ENCODE results near the gene RAD18. TPM values are rescaled to one million over a fixed set of nuclear protein-coding genes. Genes with fewer than 3 reads are reported as not detected.

The RAD18 gene
- total RNA-seq, 2 experiments from 2014 or later, result 37.2 to 40.2 TPM

- CTCF ChIA-PET, result no interaction called here
- H3K4me3 Mint-ChIP-seq, result no peak overlapping the region
- ATAC-seq, result no peak
Measured at GRCh38 chr3:8932507-8932906, 30.8 kb downstream of the RAD18 start.

GRCh38 chr3:8931342-8931741, 31.9 kb downstream of the RAD18 start:
- H3K36me3 Mint-ChIP-seq (ENCODE audit: low read depth), result peaks cover 39% of the 10 kb centered on the region
- CTCF ChIA-PET, result no interaction called here
- H3K27ac Mint-ChIP-seq, result no peak overlapping the region

More at GRCh38 chr3:8932507-8932906, 30.8 kb downstream of the RAD18 start:
- peaks cover 38% of the 10 kb centered on the region for H3K36me3 Mint-ChIP-seq (ENCODE audit: low read depth)
- POLR2A ChIA-PET, result no interaction called here
- H3K4me1 Mint-ChIP-seq (ENCODE audit: low read depth), result no peaks in the 10 kb centered on the region
- DNase-seq, result no peak
- no peak overlapping the region for H3K27ac Mint-ChIP-seq
- no peaks in the 10 kb centered on the region for H3K27me3 Mint-ChIP-seq (ENCODE audit: low read depth)
- no peaks in the 10 kb centered on the region for H3K9me3 Mint-ChIP-seq (ENCODE audit: insufficient read depth)

GRCh38 chr3:8929860-8930259, 33.4 kb downstream of the RAD18 start:
- Mint-ChIP-seq H3K9me3 (ENCODE audit: insufficient read depth) (no peaks in the 10 kb centered on the region), H3K27ac (no peak overlapping the region), H3K4me3 (no peak overlapping the region), H3K36me3 (ENCODE audit: low read depth) (peaks cover 41% of the 10 kb centered on the region), H3K27me3 (ENCODE audit: low read depth) (no peaks in the 10 kb centered on the region), H3K4me1 (ENCODE audit: low read depth) (no peaks in the 10 kb centered on the region)
- ATAC-seq (no peak), DNase-seq (no peak)
- CTCF ChIA-PET, result no interaction called here
- POLR2A ChIA-PET, result no interaction called here

More at GRCh38 chr3:8931342-8931741, 31.9 kb downstream of the RAD18 start:
- Mint-ChIP-seq H3K9me3 (ENCODE audit: insufficient read depth) (no peaks in the 10 kb centered on the region), H3K4me1 (ENCODE audit: low read depth) (no peaks in the 10 kb centered on the region), H3K27me3 (ENCODE audit: low read depth) (no peaks in the 10 kb centered on the region), H3K4me3 (no peak overlapping the region)
- no peak for DNase-seq
- no peak for ATAC-seq
- POLR2A ChIA-PET, result no interaction called here

- no peak for DNase-seq
- Mint-ChIP-seq H3K27me3 (ENCODE audit: low read depth) (no peaks in the 10 kb centered on the region), H3K36me3 (ENCODE audit: low read depth) (peaks cover 21% of the 10 kb centered on the region), H3K27ac (no peak overlapping the region), H3K4me1 (ENCODE audit: low read depth) (no peaks in the 10 kb centered on the region), H3K9me3 (ENCODE audit: insufficient read depth) (no peaks in the 10 kb centered on the region), H3K4me3 (no peak overlapping the region)
- ATAC-seq, result no peak
- POLR2A ChIA-PET, result no interaction called here
- CTCF ChIA-PET, result no interaction called here
Measured at GRCh38 chr3:8914491-8914890, 48.8 kb downstream of the RAD18 start.

GRCh38 chr3:8911781-8912180, 51.5 kb downstream of the RAD18 start:
- no peaks in the 10 kb centered on the region for H3K9me3 Mint-ChIP-seq (ENCODE audit: insufficient read depth)
- ChIA-PET CTCF (no interaction called here), POLR2A (no interaction called here)
- no peaks in the 10 kb centered on the region for H3K27me3 Mint-ChIP-seq (ENCODE audit: low read depth)
- ATAC-seq (no peak), DNase-seq (no peak)
- no peaks in the 10 kb centered on the region for H3K4me1 Mint-ChIP-seq (ENCODE audit: low read depth)
- H3K4me3 Mint-ChIP-seq, result no peak overlapping the region
- H3K27ac Mint-ChIP-seq, result no peak overlapping the region
- peaks cover 30% of the 10 kb centered on the region for H3K36me3 Mint-ChIP-seq (ENCODE audit: low read depth)

- H3K9me3 Mint-ChIP-seq (ENCODE audit: insufficient read depth), result no peaks in the 10 kb centered on the region
- no peak overlapping the region for H3K27ac Mint-ChIP-seq
- DNase-seq, result no peak
- no peak for ATAC-seq
- ChIA-PET CTCF (no interaction called here), POLR2A (no interaction called here)
- H3K4me1 Mint-ChIP-seq (ENCODE audit: low read depth), result no peaks in the 10 kb centered on the region
- H3K4me3 Mint-ChIP-seq, result no peak overlapping the region
- H3K27me3 Mint-ChIP-seq (ENCODE audit: low read depth), result no peaks in the 10 kb centered on the region
- H3K36me3 Mint-ChIP-seq (ENCODE audit: low read depth), result peaks cover 39% of the 10 kb centered on the region
Measured at GRCh38 chr3:8909160-8909559, 54.1 kb downstream of the RAD18 start.

- Mint-ChIP-seq H3K4me3 (no peak overlapping the region), H3K9me3 (ENCODE audit: insufficient read depth) (no peaks in the 10 kb centered on the region), H3K4me1 (ENCODE audit: low read depth) (no peaks in the 10 kb centered on the region), H3K36me3 (ENCODE audit: low read depth) (peaks cover 36% of the 10 kb centered on the region), H3K27ac (no peak overlapping the region), H3K27me3 (ENCODE audit: low read depth) (no peaks in the 10 kb centered on the region)
- POLR2A ChIA-PET, result no interaction called here
- DNase-seq (no peak), ATAC-seq (no peak)
- CTCF ChIA-PET, result no interaction called here
Measured at GRCh38 chr3:8903191-8903590, 60.1 kb downstream of the RAD18 start.

- POLR2A ChIA-PET, result no interaction called here
- H3K27me3 Mint-ChIP-seq (ENCODE audit: low read depth), result no peaks in the 10 kb centered on the region
- no peaks in the 10 kb centered on the region for H3K4me1 Mint-ChIP-seq (ENCODE audit: low read depth)
- CTCF ChIA-PET, result no interaction called here
- H3K4me3 Mint-ChIP-seq, result no peak overlapping the region
- no peak for DNase-seq
- no peaks in the 10 kb centered on the region for H3K9me3 Mint-ChIP-seq (ENCODE audit: insufficient read depth)
- ATAC-seq, result no peak
- peaks cover 31% of the 10 kb centered on the region for H3K36me3 Mint-ChIP-seq (ENCODE audit: low read depth)
- H3K27ac Mint-ChIP-seq, result no peak overlapping the region
Measured at GRCh38 chr3:8900869-8901268, 62.4 kb downstream of the RAD18 start.

GRCh38 chr3:8899876-8900460, 63.3 kb downstream of the RAD18 start:
- H3K9me3 Mint-ChIP-seq (ENCODE audit: insufficient read depth), result no peaks in the 10 kb centered on the region
- DNase-seq (no peak), ATAC-seq (no peak)
- POLR2A ChIA-PET, result no interaction called here
- H3K36me3 Mint-ChIP-seq (ENCODE audit: low read depth), result peaks cover 27% of the 10 kb centered on the region
- no peaks in the 10 kb centered on the region for H3K27me3 Mint-ChIP-seq (ENCODE audit: low read depth)
- CTCF ChIA-PET, result no interaction called here
- H3K27ac Mint-ChIP-seq, result no peak overlapping the region
- no peak overlapping the region for H3K4me3 Mint-ChIP-seq
- H3K4me1 Mint-ChIP-seq (ENCODE audit: low read depth), result no peaks in the 10 kb centered on the region

GRCh38 chr3:8895829-8896228, 67.4 kb downstream of the RAD18 start:
- H3K4me3 Mint-ChIP-seq, result no peak overlapping the region
- POLR2A ChIA-PET, result no interaction called here

GRCh38 chr3:8893001-8893400, 70.3 kb downstream of the RAD18 start:
- no peak for DNase-seq
- H3K9me3 Mint-ChIP-seq (ENCODE audit: insufficient read depth), result no peaks in the 10 kb centered on the region
- ChIA-PET POLR2A (no interaction called here), CTCF (no interaction called here)
- no peaks in the 10 kb centered on the region for H3K27me3 Mint-ChIP-seq (ENCODE audit: low read depth)
- H3K4me1 Mint-ChIP-seq (ENCODE audit: low read depth), result no peaks in the 10 kb centered on the region
- no peak overlapping the region for H3K27ac Mint-ChIP-seq
- peaks cover 24% of the 10 kb centered on the region for H3K36me3 Mint-ChIP-seq (ENCODE audit: low read depth)
- no peak for ATAC-seq
- H3K4me3 Mint-ChIP-seq, result no peak overlapping the region

More at GRCh38 chr3:8895829-8896228, 67.4 kb downstream of the RAD18 start:
- Mint-ChIP-seq H3K27me3 (ENCODE audit: low read depth) (no peaks in the 10 kb centered on the region), H3K4me1 (ENCODE audit: low read depth) (no peaks in the 10 kb centered on the region), H3K36me3 (ENCODE audit: low read depth) (peaks cover 23% of the 10 kb centered on the region), H3K27ac (no peak overlapping the region), H3K9me3 (ENCODE audit: insufficient read depth) (no peaks in the 10 kb centered on the region)
- DNase-seq, result no peak
- CTCF ChIA-PET, result no interaction called here
- no peak for ATAC-seq

GRCh38 chr3:8891774-8892173, 71.5 kb downstream of the RAD18 start:
- DNase-seq (no peak), ATAC-seq (no peak)
- ChIA-PET CTCF (no interaction called here), POLR2A (no interaction called here)
- H3K4me3 Mint-ChIP-seq, result no peak overlapping the region
- H3K27ac Mint-ChIP-seq, result no peak overlapping the region
- no peaks in the 10 kb centered on the region for H3K4me1 Mint-ChIP-seq (ENCODE audit: low read depth)
- H3K27me3 Mint-ChIP-seq (ENCODE audit: low read depth), result no peaks in the 10 kb centered on the region
- H3K36me3 Mint-ChIP-seq (ENCODE audit: low read depth), result peaks cover 27% of the 10 kb centered on the region
- no peaks in the 10 kb centered on the region for H3K9me3 Mint-ChIP-seq (ENCODE audit: insufficient read depth)

- no peaks in the 10 kb centered on the region for H3K4me1 Mint-ChIP-seq (ENCODE audit: low read depth)
- ChIA-PET POLR2A (no interaction called here), CTCF (no interaction called here)
- no peaks in the 10 kb centered on the region for H3K27me3 Mint-ChIP-seq (ENCODE audit: low read depth)
- H3K27ac Mint-ChIP-seq, result no peak overlapping the region
- no peak for DNase-seq
- no peak overlapping the region for H3K4me3 Mint-ChIP-seq
- H3K9me3 Mint-ChIP-seq (ENCODE audit: insufficient read depth), result no peaks in the 10 kb centered on the region
- ATAC-seq, result no peak
- peaks cover 28% of the 10 kb centered on the region for H3K36me3 Mint-ChIP-seq (ENCODE audit: low read depth)
Measured at GRCh38 chr3:8891303-8891702, 72.0 kb downstream of the RAD18 start.
